ENCODE data around the gene PEX14.

Gene PEX14

DNA sequence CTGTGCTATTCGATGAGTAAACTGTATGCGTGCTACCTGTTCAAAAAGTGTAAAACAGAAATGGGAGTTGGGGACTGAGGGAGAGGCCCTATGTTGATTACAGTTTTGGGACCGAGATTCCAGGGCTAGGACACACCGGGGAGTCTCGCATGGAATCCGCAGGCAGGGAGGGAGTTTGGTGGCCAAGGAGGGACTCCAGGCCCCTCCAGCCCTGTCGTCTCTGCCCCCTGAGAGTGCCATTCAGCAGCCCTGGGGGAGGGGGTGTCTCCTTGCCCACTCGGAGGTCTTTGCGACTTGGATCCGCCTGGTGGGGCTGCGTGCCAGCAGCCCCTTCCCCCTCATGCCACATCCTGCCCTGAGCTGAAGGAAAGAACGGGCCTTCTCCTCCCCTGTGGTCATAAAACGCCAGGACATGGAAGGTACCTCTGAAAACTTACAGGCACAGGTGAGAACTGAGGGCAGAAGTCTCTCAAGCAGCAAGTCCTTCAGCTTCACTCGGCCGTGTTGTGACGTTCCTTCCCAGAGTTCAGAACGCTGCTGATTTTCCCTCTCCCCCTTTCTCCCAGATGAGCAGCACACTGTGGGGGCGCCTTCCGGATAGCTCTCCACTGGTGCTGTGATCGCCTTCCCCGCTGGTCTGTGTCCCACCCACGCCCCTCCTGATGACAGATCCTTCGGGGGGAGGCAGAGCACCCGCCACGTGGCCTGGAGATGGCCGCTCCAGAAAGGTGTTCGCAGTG, 141.4 kb downstream of the PEX14 start:
- in situ Hi-C loops (cut with MboI; ENCODE audit: low sequenced_read_pairs, unreplicated experiment): no loop called here
- TF ChIP-seq, protein P1, sequence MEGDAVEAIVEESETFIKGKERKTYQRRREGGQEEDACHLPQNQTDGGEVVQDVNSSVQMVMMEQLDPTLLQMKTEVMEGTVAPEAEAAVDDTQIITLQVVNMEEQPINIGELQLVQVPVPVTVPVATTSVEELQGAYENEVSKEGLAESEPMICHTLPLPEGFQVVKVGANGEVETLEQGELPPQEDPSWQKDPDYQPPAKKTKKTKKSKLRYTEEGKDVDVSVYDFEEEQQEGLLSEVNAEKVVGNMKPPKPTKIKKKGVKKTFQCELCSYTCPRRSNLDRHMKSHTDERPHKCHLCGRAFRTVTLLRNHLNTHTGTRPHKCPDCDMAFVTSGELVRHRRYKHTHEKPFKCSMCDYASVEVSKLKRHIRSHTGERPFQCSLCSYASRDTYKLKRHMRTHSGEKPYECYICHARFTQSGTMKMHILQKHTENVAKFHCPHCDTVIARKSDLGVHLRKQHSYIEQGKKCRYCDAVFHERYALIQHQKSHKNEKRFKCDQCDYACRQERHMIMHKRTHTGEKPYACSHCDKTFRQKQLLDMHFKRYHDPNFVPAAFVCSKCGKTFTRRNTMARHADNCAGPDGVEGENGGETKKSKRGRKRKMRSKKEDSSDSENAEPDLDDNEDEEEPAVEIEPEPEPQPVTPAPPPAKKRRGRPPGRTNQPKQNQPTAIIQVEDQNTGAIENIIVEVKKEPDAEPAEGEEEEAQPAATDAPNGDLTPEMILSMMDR (IDR thresholded peaks at IDR 0.05; ENCODE audit: borderline replicate concordance, control extremely low read depth, extremely low read depth, insufficient read depth, missing control alignments): no peak
- no peak for DNase-seq (ENCODE audit: low spot score)

DNA sequence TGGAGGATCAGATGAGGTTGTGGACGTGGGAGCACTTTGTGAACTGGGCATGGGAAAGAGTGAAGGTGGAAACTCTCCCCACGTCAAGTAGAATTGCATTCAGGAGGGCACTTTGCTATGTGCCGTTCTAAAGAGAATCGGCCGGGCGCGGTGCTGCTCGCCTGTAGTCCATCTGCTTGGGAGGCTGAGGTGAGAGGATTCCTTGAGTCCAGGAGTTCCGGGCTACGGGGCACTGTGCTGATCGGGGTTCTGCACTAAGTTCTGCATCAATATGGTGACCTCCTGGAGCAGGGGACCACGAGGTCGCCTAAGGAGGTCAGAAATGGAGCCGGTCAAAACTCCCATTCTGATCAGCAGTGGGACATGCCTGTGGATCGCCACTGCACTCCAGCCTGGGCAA, 141.9 kb downstream of the PEX14 start:
- in situ Hi-C loops (cut with MboI; ENCODE audit: low sequenced_read_pairs, unreplicated experiment): no loop called here
- TF ChIP-seq, protein P1 (IDR thresholded peaks at IDR 0.05; ENCODE audit: borderline replicate concordance, control extremely low read depth, extremely low read depth, insufficient read depth, missing control alignments): no peak
- no peak for DNase-seq (ENCODE audit: low spot score)

DNA sequence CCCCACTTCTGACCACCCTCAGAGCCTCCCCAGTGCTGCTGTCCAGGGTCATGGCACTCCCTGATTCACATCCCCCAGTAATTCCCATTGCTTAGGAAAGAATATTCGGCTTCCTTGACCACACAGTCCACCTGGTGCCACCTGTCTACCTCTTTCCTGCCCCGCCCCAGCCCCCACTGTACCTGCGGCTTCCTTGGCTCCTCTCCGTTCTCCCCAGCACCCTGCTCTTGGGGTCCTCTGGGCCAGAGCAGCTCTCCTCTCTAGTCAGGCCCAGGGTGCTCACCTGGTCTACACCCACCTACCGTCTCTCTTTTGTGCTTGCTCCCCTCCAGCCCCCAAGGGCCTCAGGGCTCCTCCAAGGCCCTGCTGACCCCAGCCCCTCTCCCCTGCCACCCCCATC, 142.6 kb downstream of the PEX14 start:
- in situ Hi-C loops (cut with MboI; ENCODE audit: low sequenced_read_pairs, unreplicated experiment): no loop called here
- TF ChIP-seq, protein P1 (IDR thresholded peaks at IDR 0.05; ENCODE audit: borderline replicate concordance, control extremely low read depth, extremely low read depth, insufficient read depth, missing control alignments): no peak
- no peak for DNase-seq (ENCODE audit: low spot score)

DNA sequence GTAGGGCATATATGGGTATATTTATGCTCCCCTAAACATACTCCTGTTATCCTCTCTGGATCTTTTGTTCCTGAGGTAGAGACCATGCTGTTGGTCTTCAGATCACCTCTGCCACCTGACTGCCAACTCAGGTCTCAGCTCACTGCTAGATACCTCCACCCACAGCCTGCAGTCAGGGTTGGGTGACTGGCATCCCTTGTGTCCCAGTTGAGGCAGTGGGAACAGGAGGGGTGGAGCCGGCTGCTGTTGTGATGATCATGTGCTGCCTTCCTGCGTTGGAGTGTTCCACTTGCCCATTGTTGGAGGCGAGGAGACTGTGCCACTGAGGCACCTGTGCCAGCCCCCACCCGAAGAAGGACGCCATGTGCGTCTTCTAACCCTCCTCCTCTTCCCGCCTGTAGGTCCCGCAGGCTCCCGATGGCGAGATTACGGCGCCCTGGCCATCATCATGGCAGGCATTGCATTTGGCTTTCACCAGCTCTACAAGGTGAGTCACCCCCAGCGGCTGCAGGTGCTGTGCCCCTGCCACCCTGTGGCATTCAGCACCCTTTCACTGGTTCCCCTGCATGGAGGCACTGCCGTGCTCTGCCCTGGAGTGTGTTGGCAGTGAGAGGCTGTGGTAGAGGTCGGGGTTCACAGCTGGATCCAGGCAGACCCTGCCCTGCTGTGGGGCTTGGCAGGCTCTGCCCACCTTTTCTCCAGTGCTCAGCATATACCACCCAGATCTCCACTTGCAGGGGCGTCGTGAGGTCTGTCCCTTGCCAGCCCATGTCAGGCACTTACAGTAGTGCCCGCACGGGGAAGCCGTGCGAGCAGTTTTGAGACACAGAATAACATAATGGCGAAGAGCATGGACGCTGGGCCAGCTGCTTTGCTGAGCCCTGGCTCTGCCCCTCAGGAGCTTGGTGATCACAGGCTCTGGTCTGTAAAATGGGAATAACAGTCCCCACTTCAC, 143.5 kb downstream of the PEX14 start:
- no peak for DNase-seq (ENCODE audit: low spot score)
- TF ChIP-seq, protein P1 (IDR thresholded peaks at IDR 0.05; ENCODE audit: borderline replicate concordance, control extremely low read depth, extremely low read depth, insufficient read depth, missing control alignments): no peak
- in situ Hi-C loops (cut with MboI; ENCODE audit: low sequenced_read_pairs, unreplicated experiment): no loop called here

DNA sequence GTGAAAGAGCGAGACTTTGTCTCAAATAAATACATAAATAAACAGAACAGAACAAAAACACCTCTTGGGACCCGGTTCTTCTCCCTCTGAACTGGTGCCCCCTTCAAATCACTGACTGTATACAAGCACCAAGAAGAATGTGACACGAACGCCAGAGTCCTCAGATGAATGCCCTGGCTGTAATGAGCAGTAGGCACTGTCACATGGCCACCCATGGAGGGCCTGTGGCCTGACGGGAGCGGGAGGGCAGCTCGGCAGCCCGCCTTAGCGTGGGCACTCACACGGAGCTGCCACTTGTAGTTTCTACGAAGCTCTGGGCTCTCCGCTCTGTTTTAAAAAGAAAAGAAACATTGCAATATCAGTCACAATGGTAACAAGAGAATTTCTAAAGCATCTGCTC, 146.0 kb downstream of the PEX14 start:
- no peak for DNase-seq (ENCODE audit: low spot score)
- in situ Hi-C loops (cut with MboI; ENCODE audit: low sequenced_read_pairs, unreplicated experiment): no loop called here
- TF ChIP-seq, protein P1 (IDR thresholded peaks at IDR 0.05; ENCODE audit: borderline replicate concordance, control extremely low read depth, extremely low read depth, insufficient read depth, missing control alignments): no peak

DNA sequence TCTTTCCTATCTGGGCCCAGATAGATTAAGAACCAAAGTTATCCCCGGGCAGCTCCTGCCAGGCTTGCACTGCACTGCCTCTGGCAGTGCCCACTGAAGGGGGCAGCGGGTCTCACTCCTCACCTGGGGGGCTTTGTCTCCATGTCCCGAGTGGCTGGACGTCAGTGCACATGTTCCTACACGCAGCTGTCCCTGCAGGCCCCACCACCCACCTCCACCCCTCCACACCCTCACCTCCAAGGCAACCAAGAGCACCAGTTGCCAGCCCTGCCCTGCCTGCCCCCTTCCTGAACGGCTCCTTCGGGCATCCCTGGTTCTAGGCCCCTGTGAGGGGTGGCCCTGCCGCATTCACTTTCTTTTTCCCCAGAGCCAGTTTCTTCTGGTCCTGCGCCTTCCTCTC, 147.2 kb downstream of the PEX14 start:
- TF ChIP-seq, protein P1 (IDR thresholded peaks at IDR 0.05; ENCODE audit: borderline replicate concordance, control extremely low read depth, extremely low read depth, insufficient read depth, missing control alignments): no peak
- DNase-seq (ENCODE audit: low spot score): no peak
- in situ Hi-C loops (cut with MboI; ENCODE audit: low sequenced_read_pairs, unreplicated experiment): no loop called here

Data from GM13976 (cell line).